HCT116 (cell line): ENCODE results near the gene NF1. TPM values are rescaled to one million over a fixed set of nuclear protein-coding genes. Genes with fewer than 3 reads are reported as not detected.

Source experiments
- ATAC-seq: fragments of 200-7000 bp; cut with Tn5 transposase; 2 replicates; pipeline ENCODE4 v1.9.1; 2020; ENCODE audit warnings: mild to moderate bottlenecking, moderate library complexity
- BruUV-seq: library from RNA; stranded (reverse); fragments of 400-500 nt; replicated peaks from 2 replicates; lab custom pipeline; 2021; lab: Mats Ljungman, UMichigan
- CTCF ChIA-PET: fragments of 300-600 bp; sonication (Branson Sonifier 250); formaldehyde crosslinking; loops from one replicate; lab custom pipeline; 2021; ENCODE audit warnings: antibody characterized with exemption; lab: Charles Lee
- POLR2A ChIA-PET: fragments of 300-600, 350-600 bp; sonication (Branson Sonifier 250); formaldehyde crosslinking; loops from one replicate; lab custom pipeline; 2021; ENCODE audit warnings: antibody characterized with exemption; lab: Charles Lee
- RAD21 ChIA-PET, 2 experiments: fragments of 300-600 bp; sonication (Branson Sonifier 250); formaldehyde crosslinking; loops; one replicate each; lab custom pipeline; 2023; ENCODE audit warnings: low total read pairs in 2 of 2; ENCODE audit not compliant: uncharacterized antibody in 2 of 2, unreplicated experiment in 2 of 2, low non-redundant PET in 1 of 2; lab: Charles Lee
- DNase-seq: peaks from one replicate; pipeline ENCODE4 v3.0.0-alpha.2; 2010; ENCODE audit warnings: low read depth, low spot score
- H2AFZ ChIP-seq: fragments of 200-600 bp; shearing (Covaris generic), sonication (generic); 2 replicates; pipeline ENCODE4 v1.6.1; 2017; ENCODE audit warnings: low read depth, mixed run types, mixed read lengths, antibody characterized with exemption, low read length; ENCODE audit not compliant: poor library complexity, severe bottlenecking
- H3K27ac ChIP-seq: 2 replicates; pipeline ENCODE4 v1.5.1; 2012; ENCODE audit warnings: low read depth, low read length
- H3K27me3 ChIP-seq: fragments of 200-600 bp; sonication (generic); 2 replicates; pipeline ENCODE4 v1.6.1; 2016; ENCODE audit warnings: mixed run types, low read length, mixed read lengths; ENCODE audit not compliant: insufficient read depth
- H3K36me3 ChIP-seq, 2 experiments: fragments of 200-500 bp in 1 of 2; fragments of 200-600 bp in 1 of 2; sonication (Bioruptor generic) in 1 of 2; sonication (generic) in 1 of 2; 2 replicates each; pipeline versions ENCODE4 v1.5.1 to v1.6.1; 2014 to 2016; ENCODE audit warnings: low read length in 2 of 2, inconsistent platforms in 1 of 2, mixed read lengths in 1 of 2, mixed run types in 1 of 2; ENCODE audit not compliant: insufficient read depth in 2 of 2, control insufficient read depth in 1 of 2
- H3K4me1 ChIP-seq, 2 experiments: fragments of 200-600 bp in 1 of 2; sonication (generic) in 1 of 2; 2 replicates each; pipeline versions ENCODE4 v1.5.1 to v1.6.1; 2012 to 2017; ENCODE audit warnings: low read length in 2 of 2, inconsistent platforms in 1 of 2, mild to moderate bottlenecking in 1 of 2, mixed read lengths in 1 of 2, mixed run types in 1 of 2, moderate library complexity in 1 of 2; ENCODE audit not compliant: insufficient read depth in 2 of 2, control insufficient read depth in 1 of 2
- H3K4me2 ChIP-seq: fragments of 200-600 bp; sonication (generic); 2 replicates; pipeline ENCODE4 v1.6.1; 2017; ENCODE audit warnings: mixed run types, low read length, mixed read lengths
- H3K4me3 ChIP-seq, 2 experiments: fragments of 200-600 bp in 1 of 2; sonication (generic) in 1 of 2; replicated peaks in 1 of 2; 2 replicates each; pipeline ENCODE4 v1.5.1; 2011 to 2016; ENCODE audit warnings: low read length in 2 of 2, control low read depth in 1 of 2, low read depth in 1 of 2, mild to moderate bottlenecking in 1 of 2, mixed read lengths in 1 of 2, mixed run types in 1 of 2
- H3K79me2 ChIP-seq: fragments of 200-600 bp; sonication (generic); 2 replicates; pipeline ENCODE4 v1.6.1; 2017; ENCODE audit warnings: mild to moderate bottlenecking, mixed run types, low read length, moderate library complexity, mixed read lengths; ENCODE audit not compliant: insufficient read depth
- H3K9ac ChIP-seq: fragments of 200-600 bp; sonication (generic); 2 replicates; pipeline ENCODE4 v1.6.1; 2016; ENCODE audit warnings: low read length, mixed read lengths
- H3K9me2 ChIP-seq: fragments of 200-600 bp; sonication (generic), shearing (Covaris generic); 2 replicates; pipeline ENCODE4 v1.6.1; 2017; ENCODE audit warnings: mixed run types, mild to moderate bottlenecking, moderate library complexity; ENCODE audit not compliant: insufficient read depth
- H3K9me3 ChIP-seq, 2 experiments: fragments of 200-500 bp in 1 of 2; fragments of 200-600 bp in 1 of 2; sonication (Bioruptor generic) in 1 of 2; sonication (generic) in 1 of 2; 2 replicates each; pipeline ENCODE4 v1.6.1; 2014 to 2017; ENCODE audit warnings: low read length in 2 of 2, mixed read lengths in 2 of 2, inconsistent platforms in 1 of 2, low read depth in 1 of 2, mild to moderate bottlenecking in 1 of 2, mixed run types in 1 of 2, moderate library complexity in 1 of 2; ENCODE audit not compliant: control insufficient read depth in 1 of 2, insufficient read depth in 1 of 2
- H4K20me1 ChIP-seq: fragments of 200-600 bp; sonication (generic), shearing (Covaris generic); 2 replicates; pipeline ENCODE4 v1.6.1; 2017; ENCODE audit warnings: mixed run types, mild to moderate bottlenecking, moderate library complexity; ENCODE audit not compliant: insufficient read depth
- ATF3 ChIP-seq: IDR thresholded peaks from 2 replicates; pipeline ENCODE4 v1.6.1; 2012
- CEBPB ChIP-seq: IDR thresholded peaks from 2 replicates; pipeline ENCODE4 v1.6.1; 2012; ENCODE audit warnings: low read depth
- CTCF ChIP-seq, 3 experiments: fragments of 200-600 bp in 1 of 3; sonication (generic) in 1 of 3; IDR thresholded peaks in 2 of 3; conservative IDR thresholded peaks in 1 of 3; 2 replicates each; pipeline ENCODE4 v1.5.1; 2012 to 2017; ENCODE audit warnings: low read depth in 2 of 3, low read length in 2 of 3, antibody characterized with exemption in 1 of 3, borderline replicate concordance in 1 of 3, control low read depth in 1 of 3, mild to moderate bottlenecking in 1 of 3, mixed read lengths in 1 of 3, mixed run types in 1 of 3, moderate library complexity in 1 of 3; ENCODE audit not compliant: insufficient read depth in 1 of 3
- EGR1 ChIP-seq: IDR thresholded peaks from 2 replicates; pipeline ENCODE4 v1.6.1; 2012; ENCODE audit warnings: low read depth
- ELF1 ChIP-seq: IDR thresholded peaks from 2 replicates; pipeline ENCODE4 v1.6.1; 2012; ENCODE audit warnings: low read depth, borderline replicate concordance
- EZH2phosphoT487 ChIP-seq: fragments of 200-600 bp; IDR thresholded peaks from 2 replicates; pipeline ENCODE4 v1.6.1; 2018; ENCODE audit warnings: antibody characterized with exemption, borderline replicate concordance
- FOSL1 ChIP-seq: IDR thresholded peaks from 2 replicates; pipeline ENCODE4 v1.6.1; 2012; ENCODE audit warnings: low read depth
- JUND ChIP-seq: IDR thresholded peaks from 2 replicates; pipeline ENCODE4 v1.6.1; 2012
- MAX ChIP-seq: IDR thresholded peaks from 2 replicates; pipeline ENCODE4 v1.6.1; 2012
- POLR2A ChIP-seq: IDR thresholded peaks from 2 replicates; pipeline ENCODE4 v1.7.0; 2011; ENCODE audit warnings: borderline replicate concordance; ENCODE audit not compliant: insufficient read depth, insufficient read length; ENCODE audit errors: extremely low read depth
- POLR2AphosphoS5 ChIP-seq: IDR thresholded peaks from 2 replicates; pipeline ENCODE4 v1.6.1; 2011; ENCODE audit warnings: mild to moderate bottlenecking, low read depth, low read length, moderate library complexity
- RAD21 ChIP-seq: IDR thresholded peaks from 2 replicates; pipeline ENCODE4 v1.6.1; 2012; ENCODE audit warnings: low read depth, mild to moderate bottlenecking
- REST ChIP-seq: IDR thresholded peaks from 2 replicates; pipeline ENCODE4 v1.6.1; 2012; ENCODE audit warnings: low read depth
- SIN3A ChIP-seq: IDR thresholded peaks from 2 replicates; pipeline ENCODE4 v1.6.1; 2012; ENCODE audit warnings: low read depth
- SRF ChIP-seq: IDR thresholded peaks from 2 replicates; pipeline ENCODE4 v1.6.1; 2012; ENCODE audit warnings: low read depth
- YY1 ChIP-seq: IDR thresholded peaks from 2 replicates; pipeline ENCODE4 v1.6.1; 2011; ENCODE audit warnings: low read length, low read depth, moderate library complexity, mild to moderate bottlenecking; ENCODE audit not compliant: insufficient replicate concordance; ENCODE audit errors: extremely low read depth
- ZBTB33 ChIP-seq: IDR thresholded peaks from 2 replicates; pipeline ENCODE4 v1.6.1; 2011; ENCODE audit warnings: mild to moderate bottlenecking, low read length, moderate library complexity; ENCODE audit not compliant: insufficient replicate concordance; ENCODE audit errors: extremely low read depth
- ZFX ChIP-seq: fragments of 450-650 bp; IDR thresholded peaks from 2 replicates; pipeline ENCODE4 v1.6.1; 2017
- ZNF274 ChIP-seq: fragments of 200-500 bp; sonication (Bioruptor generic); IDR thresholded peaks from 2 replicates; pipeline ENCODE4 v1.6.1; 2014; ENCODE audit warnings: mild to moderate bottlenecking, low read depth, low read length, inconsistent platforms
- intact Hi-C: fragments of 100-400 bp; cut with micrococcal nuclease; formaldehyde crosslinking; loops from 2 replicates; pipeline ENCODE4 v1.10.0; 2022
- total RNA-seq: library from RNA; stranded (reverse); gene quantifications from one replicate; pipeline ENCODE4 v1.2.1, GENCODE V29; 2021; ENCODE audit not compliant: unreplicated experiment

Gene NF1
- total RNA-seq, 1 experiment from 2014 or later: 20.8 TPM

- Histone ChIP-seq H2AFZ (no peak overlapping the region), H3K36me3 (peaks cover 0 to 2% of the 10 kb centered on the region in 2 experiments; a peak in 3 of 4 replicates), H3K4me3 (no peak overlapping the region), H3K9ac (no peak overlapping the region), H3K9me3 (no peaks in the 10 kb centered on the region), H3K4me1 (no peaks in the 10 kb centered on the region), H3K4me2 (no peak overlapping the region), H3K9me2 (no peaks in the 10 kb centered on the region), H3K27ac (no peak overlapping the region)
- ChIA-PET POLR2A (no interaction called here), RAD21 (no interaction called here)
- intact Hi-C loops: no loop called here
- TF ChIP-seq CTCF (IDR thresholded peaks at IDR 0.05 in 2 of 3, conservative IDR thresholded peaks at IDR 0.05 in 1 of 3; ENCODE audit: borderline replicate concordance in 1 of 3, insufficient read depth in 1 of 3, low read depth in 2 of 3, low read length in 2 of 3) (no peak), MAX (no peak), SIN3A (no peak), RAD21 (no peak), REST (no peak), CEBPB (no peak), YY1 (no peak), FOSL1 (no peak), ZFX (no peak), ELF1 (no peak), ZNF274 (no peak), EGR1 (no peak), POLR2A (no peak), JUND (no peak), EZH2phosphoT487 (no peak), ZBTB33 (no peak), POLR2AphosphoS5 (no peak), SRF (no peak), ATF3 (no peak)
- TF ChIP-seq, all 23 proteins: peak for 0
- CTCF ChIA-PET: interaction anchor here (0.9 kb wide), 1 partner anchor 8 kb away, joined by 3 read pairs; no protein-coding TSS in a partner anchor
- no peaks in the 10 kb centered on the region for H4K20me1 ChIP-seq
- H3K27me3 ChIP-seq: no peaks in the 10 kb centered on the region
- no peak for ATAC-seq
- BruUV-seq: no TSS peak
- no peak for DNase-seq
- no peaks in the 10 kb centered on the region for H3K79me2 ChIP-seq
These were observed 271.3 kb downstream of the NF1 start for GRCh38 chr17:31366088-31366487.
